ENCODE results near the gene PPP1R12C.
A peak's percentile ranks its signal among the peaks of the same experiment; 100 is the strongest.
"Not testable (repeated sequence)": the region's sequence is repeated elsewhere in the genome, so short reads cannot be mapped to it uniquely, and the experiment has no call there.

PPP1R12C gene

GRCh38 chr19:55116859-55117662 is at the start of gene PPP1R12C:
PPP1R12C (minus strand) TSS chr19:55117637; CDS start chr19:55117543, 94 bp downstream.
- DNase-seq (ENCODE audit: low read depth in 2 of 2): no peak

- peak; percentile 76 to 87 for DNase-seq (ENCODE audit: low read depth in 2 of 2)
These were observed 49.3 kb upstream of the PPP1R12C start, which contains the start of gene DNAAF3 for GRCh38 chr19:55166530-55167268. DNAAF3 (minus strand) TSS chr19:55166613; CDS start chr19:55166413, 200 bp downstream.

- DNase-seq (ENCODE audit: low read depth in 2 of 2): peak; percentile 43 to 50
These were observed 48.6 kb upstream of the PPP1R12C start for GRCh38 chr19:55165952-55166529.

- DNase-seq (ENCODE audit: low read depth in 2 of 2): no peak
These were observed 44.3 kb upstream of the PPP1R12C start for GRCh38 chr19:55161571-55162322.

- no peak for DNase-seq (ENCODE audit: low read depth in 2 of 2)
These were observed 43.5 kb upstream of the PPP1R12C start for GRCh38 chr19:55160986-55161365.

- peak; percentile 83 to 89 for DNase-seq (ENCODE audit: low read depth in 2 of 2)
These were observed 42.9 kb upstream of the PPP1R12C start for GRCh38 chr19:55160128-55160985.

GRCh38 chr19:55158848-55159749 is 41.7 kb upstream of the PPP1R12C start:
- no peak for DNase-seq (ENCODE audit: low read depth in 2 of 2)

GRCh38 chr19:55158423-55158822 is 41.0 kb upstream of the PPP1R12C start:
- DNase-seq (ENCODE audit: low read depth in 2 of 2): no peak

- no peak for DNase-seq (ENCODE audit: low read depth in 2 of 2)
These were observed 39.8 kb upstream of the PPP1R12C start, which contains the start of gene TNNI3 for GRCh38 chr19:55157064-55157908. TNNI3 (minus strand) TSS chr19:55157732; CDS start chr19:55157589, 143 bp downstream.

GRCh38 chr19:55156202-55157063 is 39.0 kb upstream of the PPP1R12C start:
- no peak for DNase-seq (ENCODE audit: low read depth in 2 of 2)

- not testable (repeated sequence) for DNase-seq (ENCODE audit: low read depth in 2 of 2)
These were observed 38.3 kb upstream of the PPP1R12C start for GRCh38 chr19:55155784-55156183.

- no peak for DNase-seq (ENCODE audit: low read depth in 2 of 2)
These were observed 36.3 kb upstream of the PPP1R12C start for GRCh38 chr19:55153652-55154264.

- no peak for DNase-seq (ENCODE audit: low read depth in 2 of 2)
These were observed 34.6 kb upstream of the PPP1R12C start for GRCh38 chr19:55152017-55152416.

- DNase-seq (ENCODE audit: low read depth in 2 of 2): no peak
These were observed 31.9 kb upstream of the PPP1R12C start, which contains the start of gene TNNT1 for GRCh38 chr19:55149078-55150003. TNNT1 (minus strand) TSS chr19:55149206; CDS start chr19:55147157, 2,049 bp downstream.

GRCh38 chr19:55147545-55148251 is 30.3 kb upstream of the PPP1R12C start:
- no peak for DNase-seq (ENCODE audit: low read depth in 2 of 2)

Measured in stimulated activated CD4-positive, alpha-beta T cell treated with anti-CD3 and anti-CD28 coated beads, Interleukin-15, amount 100 ng/mL, for 48 hours (primary cell).